GM18870 (cell line): Measurements from ENCODE around the gene TTBK1.

Experiments used
- ATAC-seq: cut with Tn5 transposase; IDR thresholded peaks from one replicate; pipeline ENCODE4 v1.9.1; 2021; ENCODE audit warnings: moderate library complexity; ENCODE audit not compliant: unreplicated experiment

The TTBK1 gene

GRCh38 chr6:43242908-43243663 is at the start of gene TTBK1:
Gene TTBK1, plus strand, starts transcription at chr6:43243481. Its CDS starts 3,180 bp downstream, at chr6:43246661.
- ATAC-seq: no peak

- ATAC-seq: no peak
Observed at GRCh38 chr6:43193929-43194328, 49.4 kb upstream of the TTBK1 start.

- no peak for ATAC-seq
Observed at GRCh38 chr6:43196337-43196736, 46.9 kb upstream of the TTBK1 start.

- no peak for ATAC-seq
Observed at GRCh38 chr6:43199912-43200311, 43.4 kb upstream of the TTBK1 start.

- no peak for ATAC-seq
Observed at GRCh38 chr6:43200541-43200940, 42.7 kb upstream of the TTBK1 start.

- no peak for ATAC-seq
Observed at GRCh38 chr6:43202451-43202850, 40.8 kb upstream of the TTBK1 start.

- no peak for ATAC-seq
Observed at GRCh38 chr6:43203029-43203717, 40.1 kb upstream of the TTBK1 start.

- ATAC-seq: no peak
Observed at GRCh38 chr6:43203718-43204095, 39.6 kb upstream of the TTBK1 start.

GRCh38 chr6:43204271-43205105 is 38.8 kb upstream of the TTBK1 start:
- no peak for ATAC-seq

GRCh38 chr6:43205849-43206248 is 37.4 kb upstream of the TTBK1 start:
- no peak for ATAC-seq

GRCh38 chr6:43207286-43207685 is 36.0 kb upstream of the TTBK1 start:
- no peak for ATAC-seq

GRCh38 chr6:43211955-43212354 is 31.3 kb upstream of the TTBK1 start:
- ATAC-seq: no peak

- no peak for ATAC-seq
Observed at GRCh38 chr6:43213431-43213830, 29.9 kb upstream of the TTBK1 start.

GRCh38 chr6:43215066-43215465 is 28.2 kb upstream of the TTBK1 start:
- ATAC-seq: no peak

- ATAC-seq: no peak
Observed at GRCh38 chr6:43216200-43216599, 27.1 kb upstream of the TTBK1 start.

- no peak for ATAC-seq
Observed at GRCh38 chr6:43217351-43217750, 25.9 kb upstream of the TTBK1 start.

- ATAC-seq: no peak
Observed at GRCh38 chr6:43219119-43219518, 24.2 kb upstream of the TTBK1 start.

- ATAC-seq: no peak
Observed at GRCh38 chr6:43219814-43220213, 23.5 kb upstream of the TTBK1 start.

- ATAC-seq: no peak
Observed at GRCh38 chr6:43220439-43220951, 22.8 kb upstream of the TTBK1 start.

- no peak for ATAC-seq
Observed at GRCh38 chr6:43221046-43221972, 22.0 kb upstream of the TTBK1 start.
